K562 (cell line): ENCODE data around the gene TRAPPC2L. TPM values are rescaled to one million over a fixed set of nuclear protein-coding genes. Genes with fewer than 3 reads are reported as not detected.

Source experiments
- ATAC-seq: fragments of 200-7000 bp; cut with Tn5 transposase; 3 replicates; pipeline ENCODE4 v1.9.1; 2020; ENCODE audit warnings: moderate library complexity
- BruUV-seq: library from RNA; stranded (reverse); fragments of 400-500 nt; replicated peaks from 2 replicates; lab custom pipeline; 2021; lab: Mats Ljungman, UMichigan
- CTCF ChIA-PET: fragments of 300-600 bp; formaldehyde crosslinking; extraction: SDS; loops from one replicate; lab custom pipeline; 2021; ENCODE audit warnings: low intra/inter-chr PET ratio; lab: Yijun Ruan, JAX
- POLR2A ChIA-PET: fragments of 300-600, 350-650 bp; sonication (Branson Sonifier 250); formaldehyde crosslinking; extraction: SDS; loops from one replicate; lab custom pipeline; 2021; ENCODE audit warnings: antibody characterized with exemption, inconsistent platforms; lab: Yijun Ruan, JAX
- DNase-seq, 4 experiments: peaks; one replicate each; pipeline versions ENCODE4 v3.0.0 to v3.0.0-alpha.2; 2011 to 2018; ENCODE audit warnings: low spot score in 3 of 4, mixed read lengths in 3 of 4; ENCODE audit errors: extremely low read depth in 1 of 4
- FAIRE-seq: peaks from 2 replicates; lab custom pipeline; 2011; peaks lifted over from hg19 to GRCh38; lab: Jason Lieb, UNC
- H2AFZ ChIP-seq: 2 replicates; pipeline ENCODE4 v1.6.0; 2011; ENCODE audit warnings: low read depth, low read length, control low read depth, inconsistent platforms
- H3K27ac ChIP-seq: fragments of 200-600 bp; 3 replicates; pipeline ENCODE4 v1.8.0; 2011; ENCODE audit warnings: low read depth, mild to moderate bottlenecking, control low read depth, inconsistent platforms, low read length, moderate library complexity, mixed read lengths; ENCODE audit errors: extremely low read depth
- H3K27me3 ChIP-seq, 2 experiments: fragments of 300-600 bp in 1 of 2; 2 replicates in 1 of 2; 3 replicates in 1 of 2; pipeline versions ENCODE4 v1.6.0 to v1.8.0; 2011; ENCODE audit warnings: inconsistent platforms in 2 of 2, low read length in 2 of 2, mild to moderate bottlenecking in 1 of 2, mixed read lengths in 1 of 2, moderate library complexity in 1 of 2; ENCODE audit not compliant: control insufficient read depth in 2 of 2, insufficient read depth in 2 of 2
- H3K36me3 ChIP-seq: fragments of 300-600 bp; 3 replicates; pipeline ENCODE4 v1.8.0; 2011; ENCODE audit warnings: mild to moderate bottlenecking, low read length, inconsistent platforms; ENCODE audit not compliant: control insufficient read depth, insufficient read depth
- H3K4me1 ChIP-seq, 2 experiments: fragments of 200-600 bp in 1 of 2; replicated peaks in 1 of 2; 2 replicates in 1 of 2; 3 replicates in 1 of 2; pipeline versions ENCODE4 v1.5.1 to v1.8.0; 2011; ENCODE audit warnings: inconsistent platforms in 2 of 2, low read length in 2 of 2, mild to moderate bottlenecking in 1 of 2, mixed read lengths in 1 of 2, moderate library complexity in 1 of 2; ENCODE audit not compliant: control insufficient read depth in 2 of 2, insufficient read depth in 2 of 2
- H3K4me2 ChIP-seq: 2 replicates; pipeline ENCODE4 v1.6.1; 2011; ENCODE audit warnings: low read length, control low read depth, inconsistent platforms, mixed read lengths; ENCODE audit not compliant: insufficient read depth
- H3K4me3 ChIP-seq: fragments of 200-600 bp; sonication (generic), shearing (Covaris generic); 2 replicates; pipeline ENCODE4 v1.5.1; 2016; ENCODE audit warnings: control low read depth, inconsistent platforms
- H3K79me2 ChIP-seq: fragments of 200-600 bp; 3 replicates; pipeline ENCODE4 v1.8.0; 2011; ENCODE audit warnings: low read length, inconsistent platforms; ENCODE audit not compliant: control insufficient read depth, insufficient read depth
- H3K9ac ChIP-seq, 2 experiments: 2 replicates each; pipeline versions ENCODE4 v1.6.0 to v1.6.1; 2011; ENCODE audit warnings: low read depth in 2 of 2, low read length in 2 of 2, control low read depth in 1 of 2, inconsistent platforms in 1 of 2, mild to moderate bottlenecking in 1 of 2, mixed read lengths in 1 of 2; ENCODE audit not compliant: insufficient read depth in 1 of 2
- H3K9me1 ChIP-seq: one replicate; pipeline ENCODE4 v1.6.0; 2011; ENCODE audit warnings: inconsistent platforms, mild to moderate bottlenecking, low read length, moderate library complexity; ENCODE audit not compliant: control insufficient read depth, insufficient read depth
- H3K9me3 ChIP-seq: replicated peaks from 2 replicates; pipeline ENCODE4 v1.5.1; 2011; ENCODE audit warnings: low read depth, low read length, inconsistent platforms; ENCODE audit not compliant: control insufficient read depth, insufficient read depth
- H4K20me1 ChIP-seq: replicated peaks from 2 replicates; pipeline ENCODE4 v1.6.1; 2011; ENCODE audit warnings: low read length, inconsistent platforms, mixed read lengths; ENCODE audit not compliant: control insufficient read depth, insufficient read depth
- MNT ChIP-seq, 2 experiments: fragments of 450-650 bp; conservative IDR thresholded peaks; 2 replicates each; pipeline ENCODE4 v1.6.1; 2017; ENCODE audit warnings: mild to moderate bottlenecking in 2 of 2, moderate library complexity in 2 of 2
- ZFP36 ChIP-seq: fragments of 150-350 bp; IDR thresholded peaks from 2 replicates; pipeline ENCODE4 v1.6.1; 2018; ENCODE audit warnings: low read length, low read depth; ENCODE audit not compliant: partially characterized antibody
- WGBS: fragments of 100-300 bp; shearing (Covaris generic); methylation state at CpG from one replicate; pipeline ENCODE4 v1.1.6; 2016; ENCODE audit warnings: low coverage, mixed read lengths; ENCODE audit not compliant: insufficient coverage; ENCODE audit errors: missing lambda C conversion rate; 5-methylcytosine and 5-hydroxymethylcytosine counted together
- in situ Hi-C: fragments of 300-500 bp; cut with MboI; formaldehyde crosslinking; loops from 4 replicates; pipeline ENCODE4 v1.15.0; 2018; ENCODE audit warnings: inconsistent platforms, mixed read lengths
- intact Hi-C: fragments of 100-400 bp; cut with micrococcal nuclease; formaldehyde crosslinking; loops from 2 replicates; pipeline ENCODE4 v1.14.2; 2022
- polyA plus RNA-seq, 8 experiments: library from polyadenylated mRNA; depleted of rRNA in 4 of 8; stranded (reverse) in 5 of 8; unstranded in 3 of 8; fragments of >200 nt; fragmentation: Nextera tagmentation in 2 of 8; fragmentation: Illumina TruSeq in 1 of 8; extraction: Ambion mirVana in 2 of 8; extraction: Trizol in 1 of 8; gene quantifications; 2 replicates each; pipeline versions ENCODE4 v1.2.1 to v1.2.3, GENCODE V29; 2011 to 2014; ENCODE audit warnings: inconsistent platforms in 1 of 8, missing spikeins in 1 of 8
- total RNA-seq, 7 experiments: library from RNA; depleted of rRNA in 6 of 7; stranded (reverse); fragments of >200 nt in 6 of 7; fragmentation: Illumina TruSeq in 2 of 7; extraction: Trizol in 2 of 7; gene quantifications; 2 replicates each; pipeline versions ENCODE4 v1.2.1 to v1.2.3, GENCODE V29; 2011 to 2021; ENCODE audit warnings: low replicate concordance in 1 of 7

TRAPPC2L gene
- total and polyA plus RNA-seq, 9 of the 15 experiments (the other 6 are each of a cell fraction or from before 2014, with no cell fraction given) = 60.4 to 398 (median 97.5) TPM

GRCh38 chr16:88904676-88905365 lies 47.9 kb downstream of the TRAPPC2L start:
- no peak overlapping the region for H3K4me2 ChIP-seq
- peak overlapping the region; percentile 25; the same call in 1 of the 3 replicates for H3K27ac ChIP-seq
- peak overlapping the region in 1 of 2 experiments; percentile 33; a peak in 1 of 4 replicates for H3K9ac ChIP-seq
- H3K9me3 ChIP-seq = no peaks in the 10 kb centered on the region
- FAIRE-seq (no peak), ATAC-seq (no peak), DNase-seq (no peak)
- intact Hi-C loops (no loop called here), in situ Hi-C loops (no loop called here)
- H3K36me3 ChIP-seq = peaks cover 75% of the 10 kb centered on the region; the same call in 2 of the 3 replicates
- H3K9me1 ChIP-seq = peaks cover 17% of the 10 kb centered on the region
- CTCF ChIA-PET = no interaction called here
- H2AFZ ChIP-seq = no peak overlapping the region
- H3K79me2 ChIP-seq = peaks cover 90% of the 10 kb centered on the region
- peaks cover 69% of the 10 kb centered on the region for H4K20me1 ChIP-seq
- POLR2A ChIA-PET = interaction anchor here (0.6 to 1.0 kb wide), 3 partner anchors 15 to 288 kb away, joined by 3 to 4 read pairs (median 3); no protein-coding TSS in a partner anchor
- BruUV-seq = no TSS peak
- WGBS = 87% methylated on average over 17 of the region's 21 CpGs
- H3K27me3 ChIP-seq = no peaks in the 10 kb centered on the region
- H3K4me3 ChIP-seq = no peak overlapping the region
- peaks cover 8 to 94% of the 10 kb centered on the region in 2 experiments; a peak in 4 of 5 replicates for H3K4me1 ChIP-seq
- TF ChIP-seq ZFP36 = peak; percentile 46
- TF ChIP-seq MNT (conservative IDR thresholded peaks at IDR 0.05) = no peak
